HG03439 (cell line): ENCODE data around the gene PRDM16.

Experiments
- ATAC-seq: cut with Tn5 transposase; IDR thresholded peaks from one replicate; pipeline ENCODE4 v1.9.1; 2021; ENCODE audit warnings: mild to moderate bottlenecking, moderate library complexity; ENCODE audit not compliant: unreplicated experiment

Gene PRDM16

GRCh38 chr1:3068564-3069431 is at the start of gene PRDM16:
Gene PRDM16 (plus strand): TSS chr1:3069203. CDS start chr1:3069260, 57 bp downstream.
- ATAC-seq: no peak

- ATAC-seq: no peak
Measured at GRCh38 chr1:3019516-3020051, 49.4 kb upstream of the PRDM16 start.

- no peak for ATAC-seq
Measured at GRCh38 chr1:3020263-3020909, 48.6 kb upstream of the PRDM16 start.

GRCh38 chr1:3021233-3021671 is 47.8 kb upstream of the PRDM16 start, which contains the start of gene ACTRT2:
Gene ACTRT2 (plus strand): TSS chr1:3021467. CDS start chr1:3021687, 220 bp downstream.
- ATAC-seq: no peak

GRCh38 chr1:3021801-3022401 is 47.1 kb upstream of the PRDM16 start:
- no peak for ATAC-seq

GRCh38 chr1:3022511-3022973 is 46.5 kb upstream of the PRDM16 start:
- ATAC-seq: no peak

GRCh38 chr1:3022976-3023375 is 46.0 kb upstream of the PRDM16 start:
- ATAC-seq: no peak

- no peak for ATAC-seq
Measured at GRCh38 chr1:3024019-3024418, 45.0 kb upstream of the PRDM16 start.

GRCh38 chr1:3024588-3024987 is 44.4 kb upstream of the PRDM16 start:
- ATAC-seq: no peak

- ATAC-seq: no peak
Measured at GRCh38 chr1:3026124-3026523, 42.9 kb upstream of the PRDM16 start.

- ATAC-seq: no peak
Measured at GRCh38 chr1:3026581-3027391, 42.2 kb upstream of the PRDM16 start.

GRCh38 chr1:3027611-3028371 is 41.2 kb upstream of the PRDM16 start:
- ATAC-seq: no peak

GRCh38 chr1:3028531-3029282 is 40.3 kb upstream of the PRDM16 start:
- ATAC-seq: no peak

GRCh38 chr1:3029481-3029961 is 39.5 kb upstream of the PRDM16 start:
- ATAC-seq: no peak

- no peak for ATAC-seq
Measured at GRCh38 chr1:3029991-3030662, 38.9 kb upstream of the PRDM16 start.

- ATAC-seq: no peak
Measured at GRCh38 chr1:3030663-3031381, 38.2 kb upstream of the PRDM16 start.

- ATAC-seq: no peak
Measured at GRCh38 chr1:3031401-3032221, 37.4 kb upstream of the PRDM16 start.
